Esophagus mucosa (tissue), 1 donor: Measurements from ENCODE around the gene PIGU. TPM values are rescaled to one million over a fixed set of nuclear protein-coding genes. Genes with fewer than 3 reads are reported as not detected.

Experiments
- ATAC-seq: fragments of 200-7000 bp; cut with Tn5 transposase; one replicate; pipeline ENCODE4 v1.9.1; 2020
- total RNA-seq: library from RNA; stranded (reverse); gene quantifications from one replicate; pipeline ENCODE4 v1.2.4, GENCODE V29; 2023
- donor health status: DM: yes; HTN: yes; CAD: no.

PIGU gene
- total RNA-seq, 1 donor from 2014 or later: 15.5 TPM

DNA sequence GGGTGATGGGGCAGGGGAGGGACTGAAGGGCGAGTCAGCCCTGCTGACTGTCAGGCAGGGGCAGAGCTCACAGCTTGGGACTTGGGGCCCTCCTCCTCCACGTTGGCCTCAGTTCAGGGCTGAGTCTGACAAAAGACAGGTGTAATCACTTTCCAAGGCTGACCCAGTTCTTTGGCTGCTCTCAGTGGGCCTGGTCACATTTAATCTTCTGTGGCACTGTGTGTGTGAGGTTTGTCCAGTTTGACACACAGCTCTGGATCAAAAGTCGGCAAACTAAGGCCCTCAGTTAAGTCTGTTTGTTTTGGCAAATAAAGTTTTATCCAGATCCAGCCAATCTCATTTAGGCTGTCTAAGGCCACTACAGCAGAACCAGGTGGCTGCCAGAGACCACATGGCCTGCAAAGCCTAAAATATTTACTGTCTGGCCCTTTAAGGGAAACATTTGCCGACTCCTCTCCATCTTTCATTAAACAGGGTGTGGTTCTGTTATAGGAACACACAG, 123.5 kb downstream of the PIGU start:
- peak; percentile 20 for ATAC-seq

DNA sequence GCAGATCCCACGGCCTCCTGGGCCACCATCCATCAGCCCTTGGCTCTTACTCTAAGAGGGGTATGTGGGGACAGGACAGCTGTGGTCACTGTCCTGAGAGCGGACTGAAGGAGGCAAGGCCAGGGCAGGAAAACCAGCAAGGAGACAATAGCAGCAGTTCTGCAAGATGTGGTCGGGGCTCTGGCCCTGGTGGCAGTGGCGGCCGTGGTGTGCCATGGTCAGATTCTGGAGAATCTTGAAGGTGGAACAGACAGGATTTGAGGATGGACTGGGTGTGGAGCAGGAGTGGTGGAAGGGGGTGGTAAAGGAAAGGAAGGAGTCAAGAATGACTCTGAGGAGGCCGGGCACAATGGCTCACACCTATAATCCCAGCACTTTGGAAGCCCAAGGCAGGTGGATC, 124.3 kb downstream of the PIGU start:
- ATAC-seq: no peak

DNA sequence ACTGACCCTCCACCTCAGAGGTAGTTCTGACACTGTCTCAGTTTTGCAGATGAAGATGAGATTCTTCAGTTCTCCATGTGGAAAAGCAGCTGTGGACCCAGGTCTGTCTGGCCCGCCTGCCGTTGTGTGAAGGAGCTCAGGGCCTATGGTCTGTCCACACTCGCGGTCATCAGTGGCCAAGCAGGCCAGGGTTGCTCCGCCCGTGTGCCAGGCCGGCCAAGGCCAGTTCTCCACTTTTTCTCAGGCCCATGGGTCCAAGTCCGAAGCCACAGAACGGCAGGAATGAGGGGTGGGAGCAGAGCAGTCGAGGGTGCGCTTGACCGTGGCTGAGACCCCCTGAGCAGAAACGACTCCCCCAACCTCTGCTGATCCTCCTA, 127.0 kb downstream of the PIGU start:
- ATAC-seq: no peak

DNA sequence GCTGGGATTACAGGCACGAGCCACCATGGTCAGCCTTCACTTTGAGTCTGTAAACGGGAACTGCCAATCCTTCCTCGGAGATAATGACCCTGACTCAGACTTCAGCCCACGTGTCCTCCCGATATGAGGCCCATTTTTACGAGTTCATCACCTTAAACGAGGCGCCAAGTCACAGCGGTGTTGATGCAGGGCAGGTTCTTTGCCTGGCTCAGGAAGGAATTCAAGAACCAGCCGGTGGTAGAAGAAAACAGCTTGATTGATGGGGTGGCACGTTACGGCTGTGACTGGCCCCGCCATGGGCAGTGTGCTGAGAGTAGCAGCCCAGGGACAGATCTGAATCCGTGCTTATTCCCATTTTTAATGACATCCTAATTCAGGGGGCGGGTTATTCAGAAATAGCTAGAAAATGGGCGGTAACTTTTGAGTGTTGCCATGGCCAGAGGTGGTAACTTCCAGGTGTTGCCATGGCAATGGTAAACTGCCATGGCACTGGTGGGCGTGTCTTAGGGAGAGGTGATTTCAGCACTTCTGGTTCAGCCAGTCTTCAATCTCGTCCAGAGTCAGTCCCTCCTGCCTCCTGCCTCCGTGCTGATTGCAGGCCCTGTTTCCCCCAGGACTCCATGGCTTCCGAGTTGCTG, 127.5 kb downstream of the PIGU start:
- ATAC-seq: peak; percentile 82

DNA sequence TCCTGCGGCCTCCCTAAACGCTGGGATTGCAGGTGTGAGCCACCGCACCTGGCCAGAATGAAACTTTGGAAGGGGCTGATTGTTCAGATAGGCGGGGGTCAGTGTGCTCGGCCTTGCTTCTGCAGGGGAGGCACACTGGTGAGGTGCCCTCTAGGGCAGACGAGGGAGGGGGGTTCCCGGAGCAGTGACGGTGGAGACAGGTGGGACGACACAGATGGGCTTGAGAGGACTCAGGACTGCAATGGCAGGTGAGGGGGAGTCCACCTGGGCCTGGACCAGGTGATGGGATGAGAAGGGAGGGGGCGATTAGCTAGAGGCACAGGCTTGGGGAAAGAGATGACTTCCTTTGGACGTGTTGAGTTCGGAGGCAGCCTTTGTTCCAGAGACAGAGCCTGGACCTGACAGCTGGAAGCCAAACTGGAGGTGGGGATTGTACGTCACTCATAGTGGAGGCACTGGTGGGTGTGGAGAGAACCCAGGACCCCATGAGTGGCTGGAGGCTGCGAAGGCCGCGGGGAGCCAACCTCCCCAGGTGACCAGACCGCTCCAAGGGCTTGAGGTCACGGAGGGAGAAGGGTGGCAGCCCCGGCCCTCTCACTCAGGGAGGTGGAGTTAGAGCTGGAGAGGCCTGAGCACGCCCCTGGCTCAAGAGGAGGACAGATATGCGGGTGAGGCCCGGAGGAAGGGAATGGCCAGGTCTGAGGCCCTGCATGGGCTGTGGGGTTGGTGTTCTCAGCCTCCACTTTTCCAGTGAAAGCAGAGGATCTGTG, 128.9 kb downstream of the PIGU start:
- no peak for ATAC-seq

DNA sequence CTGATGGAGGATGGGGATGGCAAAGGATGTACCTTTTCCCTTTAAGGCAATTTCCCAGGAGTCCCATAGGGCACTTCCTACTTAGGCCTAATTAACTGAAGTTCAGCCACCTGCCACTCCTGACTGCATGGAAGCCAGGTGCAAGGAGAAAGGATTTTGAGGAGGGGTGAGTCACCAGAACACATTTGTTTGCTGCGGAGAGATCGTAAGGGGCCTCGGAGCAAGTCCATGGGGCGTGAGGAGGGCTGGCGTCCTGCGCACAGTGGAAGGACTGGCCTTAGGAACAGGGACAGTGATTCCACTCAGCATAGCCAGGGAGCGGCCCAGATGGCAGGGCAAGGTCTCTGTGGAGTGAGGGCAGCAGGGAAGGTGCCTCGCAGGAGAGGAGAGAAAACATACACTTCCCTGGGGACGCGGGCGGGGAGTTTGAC, 130.1 kb downstream of the PIGU start:
- no peak for ATAC-seq

DNA sequence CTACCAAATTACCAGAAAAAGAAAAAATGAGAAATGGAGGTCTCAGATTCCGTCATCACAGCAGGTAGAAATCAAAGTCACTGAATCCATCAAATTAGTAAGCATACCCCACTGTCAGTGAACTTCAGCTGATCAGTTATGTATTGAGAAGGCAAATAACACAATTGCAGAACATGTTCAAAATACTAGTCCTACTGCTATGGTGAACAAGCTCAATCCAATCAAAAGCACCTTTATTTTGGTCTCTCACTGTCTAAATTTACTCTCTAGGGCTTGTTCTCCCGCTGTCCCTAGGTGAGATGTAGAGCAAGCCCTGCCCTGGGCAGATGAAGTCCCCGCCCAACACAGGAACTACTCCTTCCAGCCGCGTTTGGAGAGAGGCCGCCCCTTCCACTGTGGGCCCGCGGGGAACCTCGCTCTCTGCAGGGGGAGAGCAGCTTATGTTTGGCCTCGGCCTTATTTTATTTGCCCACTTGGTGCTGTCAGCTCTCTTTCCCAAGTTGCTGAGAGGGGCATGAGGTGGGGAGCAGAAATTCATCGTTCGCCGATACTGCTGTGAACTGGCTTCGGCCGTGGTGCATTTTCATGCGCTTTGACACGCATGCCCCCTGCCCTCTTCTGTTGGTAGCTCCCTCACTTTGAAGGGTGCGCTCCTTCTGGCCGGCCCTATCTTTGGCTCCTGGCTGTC, 132.6 kb downstream of the PIGU start:
- ATAC-seq: no peak

DNA sequence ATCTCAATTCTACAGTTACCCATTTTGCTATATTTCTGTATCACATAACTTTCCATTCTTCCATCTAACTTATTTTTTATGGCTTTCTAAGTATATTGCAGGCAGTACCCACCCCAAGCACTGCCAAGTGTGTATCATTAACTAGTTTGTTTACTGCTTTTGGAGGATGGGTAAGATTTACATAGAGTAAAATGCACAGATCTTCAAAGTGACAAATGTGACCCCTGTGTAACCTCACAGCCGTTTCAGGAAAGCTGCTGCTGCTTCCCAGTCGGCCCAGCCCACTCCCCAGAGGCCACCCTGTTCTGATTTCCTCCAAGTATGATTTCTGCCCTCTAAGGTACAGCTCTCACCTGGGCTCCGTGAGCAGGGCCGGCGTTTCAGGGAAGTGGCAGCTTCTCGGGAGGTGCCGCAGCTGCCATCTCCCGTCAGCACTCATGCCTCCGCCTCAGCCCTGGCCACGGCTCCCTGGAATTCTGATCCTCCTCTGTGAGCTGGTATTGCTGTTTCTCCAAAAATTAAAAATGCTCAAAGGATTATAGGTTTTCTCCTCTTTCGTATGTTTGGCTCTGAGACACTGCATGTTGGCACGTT, 133.3 kb downstream of the PIGU start:
- ATAC-seq: no peak

DNA sequence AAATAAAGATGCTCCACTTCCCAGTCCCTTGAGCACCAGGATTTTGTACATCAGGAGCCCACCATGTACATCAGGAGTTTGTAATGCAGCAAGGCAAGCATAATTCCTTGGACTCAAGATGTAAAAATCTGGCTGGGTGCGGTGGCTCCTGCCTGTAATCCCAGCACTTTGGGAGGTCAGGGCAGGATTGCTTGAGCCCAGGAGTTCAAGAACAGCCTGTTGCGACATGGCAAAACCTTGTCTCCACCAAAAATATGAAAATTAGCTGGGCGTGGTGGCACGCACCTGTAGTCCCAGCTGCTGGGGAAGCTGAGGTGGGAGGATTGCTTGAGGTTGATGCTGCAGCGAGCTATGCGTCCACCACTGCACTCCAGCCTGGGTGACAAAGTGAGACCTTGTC, 134.5 kb downstream of the PIGU start:
- no peak for ATAC-seq

DNA sequence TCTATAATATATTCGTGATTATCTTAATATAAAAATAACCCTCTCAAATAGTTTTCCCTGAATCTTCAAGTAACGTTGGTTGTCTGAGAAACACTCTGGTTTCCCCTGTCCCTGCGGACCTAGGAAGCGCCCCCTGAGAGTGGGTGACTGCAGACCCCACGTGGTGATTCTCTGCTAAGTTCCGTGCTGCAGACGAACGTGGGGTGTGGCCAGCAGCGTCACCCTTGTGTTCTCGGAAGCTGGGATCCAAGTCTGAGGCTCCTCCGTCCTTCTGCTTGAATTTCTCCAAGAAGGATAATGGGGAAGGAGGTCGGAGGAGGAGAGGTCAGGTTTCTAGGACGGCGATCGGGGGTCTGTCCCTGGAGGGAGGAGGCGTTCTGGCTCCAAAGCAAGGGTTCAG, 135.0 kb downstream of the PIGU start:
- no peak for ATAC-seq

DNA sequence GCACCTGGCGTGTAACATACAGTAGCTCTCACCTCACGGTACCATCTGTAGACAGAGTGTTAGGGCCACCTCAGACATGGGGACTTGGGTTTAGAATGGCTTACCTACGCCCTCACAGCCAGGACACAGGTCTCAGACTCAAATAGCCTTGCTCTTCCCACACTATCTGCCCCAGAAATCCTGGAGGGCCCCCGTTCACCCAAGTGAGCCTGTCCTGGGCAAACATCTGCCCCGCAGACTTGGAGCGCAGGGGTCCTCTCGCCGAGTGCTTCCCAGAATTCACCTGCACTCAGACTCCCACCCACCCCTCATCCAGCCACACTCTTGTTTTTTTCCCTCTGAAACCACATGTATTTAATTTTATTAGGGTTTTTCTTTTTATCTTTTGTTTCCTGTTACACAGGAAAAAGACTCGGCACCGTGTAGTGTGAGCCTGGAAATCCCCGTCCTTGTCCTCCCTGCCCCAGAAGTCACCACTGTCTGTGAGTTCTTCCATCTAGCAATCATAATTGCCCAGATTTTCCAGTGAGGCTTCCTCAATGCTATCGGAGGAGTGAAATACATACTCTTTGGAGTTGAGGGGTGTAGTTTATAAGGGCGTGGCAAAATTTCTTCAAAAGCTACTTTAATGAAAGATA, 135.5 kb downstream of the PIGU start:
- no peak for ATAC-seq

DNA sequence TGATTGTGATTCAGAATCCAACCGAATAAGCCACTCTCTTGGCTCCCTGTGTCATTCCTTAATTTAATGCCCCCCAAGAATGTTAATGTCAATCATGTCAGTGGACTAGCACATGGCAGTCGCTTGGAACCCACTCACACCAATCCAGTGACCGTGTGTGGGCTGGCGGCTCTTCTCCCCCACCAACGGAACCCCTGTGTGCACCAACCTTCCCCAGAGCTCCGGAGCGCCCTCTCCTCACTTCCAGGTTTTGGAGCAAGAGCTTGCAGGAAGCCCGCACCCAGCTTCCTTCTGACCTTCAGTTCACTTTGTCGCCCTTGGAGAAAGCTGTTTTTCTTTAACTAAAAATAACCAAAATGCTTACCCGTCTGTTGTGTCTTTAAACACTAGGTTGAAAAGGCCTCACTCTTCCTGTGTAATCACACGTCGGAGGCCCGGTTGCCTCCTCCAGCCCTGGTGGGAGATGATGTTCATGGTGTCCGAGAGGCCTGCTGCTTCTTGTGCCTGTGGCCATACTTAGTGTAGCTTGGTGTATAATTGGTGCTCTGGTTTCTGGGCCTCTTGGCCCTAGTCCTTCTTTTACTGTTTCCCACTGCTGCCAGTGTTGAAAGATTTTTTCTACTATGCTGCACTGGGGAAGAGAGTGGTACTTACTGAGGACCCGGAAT, 136.2 kb downstream of the PIGU start:
- ATAC-seq: no peak

DNA sequence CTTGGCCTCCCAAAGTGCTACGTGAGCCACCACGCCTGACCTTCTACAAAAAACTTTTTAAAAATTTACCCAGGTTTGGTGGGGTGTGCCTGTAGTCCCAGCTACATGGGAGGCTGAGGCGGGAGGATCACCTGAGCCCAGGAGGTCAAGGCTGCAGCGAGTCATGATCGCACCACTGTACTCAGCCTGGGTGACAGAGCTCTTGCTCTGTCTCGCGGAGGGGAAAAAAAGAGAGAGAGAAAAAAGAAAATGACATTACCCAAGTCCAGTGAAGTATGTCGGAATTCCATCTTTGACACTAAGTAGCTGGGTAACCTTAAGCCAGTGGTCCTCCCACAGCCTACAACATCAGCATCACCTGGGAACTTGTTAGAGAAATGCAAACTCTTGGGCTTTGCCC, 137.1 kb downstream of the PIGU start:
- ATAC-seq: no peak

DNA sequence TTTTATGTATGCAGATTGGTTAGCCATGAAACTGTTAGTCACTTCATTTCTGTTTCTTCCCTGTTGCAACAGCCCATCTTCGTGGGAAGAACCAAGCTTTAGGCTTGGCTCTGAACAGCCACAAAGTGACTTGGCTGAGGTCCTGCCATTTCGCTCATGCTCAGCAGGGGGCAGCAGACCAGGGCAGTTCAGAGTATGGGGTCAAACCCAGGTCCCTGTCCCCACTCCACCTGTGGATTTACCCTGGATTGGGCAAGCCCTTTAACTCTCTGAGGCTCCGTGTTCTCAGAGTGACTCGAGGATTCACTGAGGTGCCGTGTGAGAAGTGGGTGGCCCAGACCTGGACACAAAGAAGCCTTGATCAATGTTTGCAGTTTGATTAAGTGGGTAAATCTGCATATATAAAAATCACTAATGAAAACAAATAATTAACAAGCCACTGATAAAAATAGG, 138.2 kb downstream of the PIGU start:
- peak; percentile 70 for ATAC-seq

DNA sequence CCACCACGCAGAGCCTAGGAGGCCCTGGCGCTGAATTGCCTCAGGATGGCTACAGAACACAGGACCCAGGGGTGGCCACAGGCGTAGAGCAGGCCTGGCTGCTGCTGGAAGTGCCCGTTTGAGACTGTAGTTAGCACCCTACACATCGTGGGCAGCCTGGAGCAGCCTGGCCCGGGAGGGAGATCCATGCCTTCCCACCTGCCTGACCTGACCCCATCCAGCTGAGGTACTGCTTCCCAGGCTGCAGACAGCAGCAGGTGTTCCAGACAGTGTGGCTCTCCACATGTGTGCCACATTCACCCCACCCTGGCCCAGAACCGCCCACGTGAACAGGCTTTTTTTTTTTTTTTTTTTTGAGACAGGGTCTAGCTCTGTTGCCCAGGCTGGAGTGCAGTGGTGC, 139.2 kb downstream of the PIGU start:
- ATAC-seq: peak; percentile 13

DNA sequence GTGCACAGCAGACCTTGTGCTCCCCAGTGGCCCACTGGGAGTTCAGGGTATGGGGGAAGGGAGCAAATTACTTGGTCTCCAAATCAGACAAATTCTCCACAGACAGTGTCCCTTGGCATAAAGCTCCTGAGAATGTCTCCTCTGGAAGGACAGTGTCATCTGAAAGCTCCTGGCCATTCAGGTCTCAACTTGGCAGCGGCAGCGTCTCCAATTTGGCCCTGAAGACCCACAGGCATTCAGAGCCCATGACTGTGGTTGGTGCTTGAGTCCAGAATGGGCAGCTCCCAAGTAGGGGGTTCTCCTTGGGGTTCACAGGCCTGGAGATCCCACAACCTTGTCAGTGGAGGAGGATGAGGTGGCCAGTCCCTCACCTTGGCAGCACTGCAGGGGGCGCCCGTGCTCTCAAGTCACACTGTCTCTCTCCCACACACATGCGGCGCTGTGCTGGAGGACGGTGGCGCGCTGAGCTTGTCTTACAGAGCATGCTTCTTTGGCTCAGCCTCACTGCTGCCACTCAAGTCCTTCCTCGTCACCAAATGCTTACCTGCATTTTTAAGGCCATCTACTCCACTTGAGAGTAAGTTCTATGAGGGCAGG, 140.0 kb downstream of the PIGU start:
- peak; percentile 39 for ATAC-seq

DNA sequence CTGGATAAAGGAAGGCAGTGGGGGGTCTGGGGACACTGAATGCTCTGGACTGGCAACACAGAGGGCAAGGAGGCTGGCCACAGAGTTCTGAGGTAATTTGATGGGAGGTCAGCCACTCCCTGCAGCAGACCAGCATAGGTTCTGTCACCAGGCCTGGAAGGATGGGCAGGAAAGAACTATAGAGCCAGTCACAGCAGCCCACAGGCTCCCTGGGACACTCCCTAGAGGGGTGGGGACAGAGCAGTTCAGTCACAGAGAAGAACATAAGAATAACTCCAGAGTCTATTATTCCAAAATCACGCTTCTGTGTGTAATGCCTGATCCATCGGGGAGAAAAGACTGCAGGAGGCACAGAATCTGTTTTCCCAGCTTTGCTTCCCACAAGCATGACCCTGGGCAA, 141.0 kb downstream of the PIGU start:
- ATAC-seq: no peak

DNA sequence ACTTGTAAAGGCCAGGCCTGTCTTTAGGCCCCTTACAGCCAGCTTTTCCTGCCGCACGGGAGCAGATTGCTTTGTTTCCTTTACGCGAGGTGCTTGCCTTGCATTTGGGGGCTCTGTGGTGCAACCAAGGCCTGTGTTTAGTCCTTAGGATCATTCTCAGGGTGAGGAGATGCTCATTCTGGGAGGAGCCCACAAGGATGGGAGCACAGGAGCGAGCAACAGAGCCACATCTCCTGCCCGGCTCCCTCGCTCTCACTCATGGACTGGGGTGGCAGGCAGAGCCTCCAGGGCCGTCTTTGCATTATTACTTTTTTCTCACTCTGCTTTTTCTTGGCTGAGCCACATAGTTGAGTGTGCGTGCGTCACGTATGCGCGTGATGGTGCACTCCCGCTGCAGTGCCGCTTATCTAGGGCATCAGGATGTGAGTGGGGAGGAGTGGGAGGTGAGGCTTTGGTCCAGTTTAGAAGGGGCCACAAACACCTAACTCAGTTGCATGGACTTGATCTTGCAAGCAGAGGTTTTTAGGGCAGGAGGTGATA, 141.5 kb downstream of the PIGU start:
- no peak for ATAC-seq

DNA sequence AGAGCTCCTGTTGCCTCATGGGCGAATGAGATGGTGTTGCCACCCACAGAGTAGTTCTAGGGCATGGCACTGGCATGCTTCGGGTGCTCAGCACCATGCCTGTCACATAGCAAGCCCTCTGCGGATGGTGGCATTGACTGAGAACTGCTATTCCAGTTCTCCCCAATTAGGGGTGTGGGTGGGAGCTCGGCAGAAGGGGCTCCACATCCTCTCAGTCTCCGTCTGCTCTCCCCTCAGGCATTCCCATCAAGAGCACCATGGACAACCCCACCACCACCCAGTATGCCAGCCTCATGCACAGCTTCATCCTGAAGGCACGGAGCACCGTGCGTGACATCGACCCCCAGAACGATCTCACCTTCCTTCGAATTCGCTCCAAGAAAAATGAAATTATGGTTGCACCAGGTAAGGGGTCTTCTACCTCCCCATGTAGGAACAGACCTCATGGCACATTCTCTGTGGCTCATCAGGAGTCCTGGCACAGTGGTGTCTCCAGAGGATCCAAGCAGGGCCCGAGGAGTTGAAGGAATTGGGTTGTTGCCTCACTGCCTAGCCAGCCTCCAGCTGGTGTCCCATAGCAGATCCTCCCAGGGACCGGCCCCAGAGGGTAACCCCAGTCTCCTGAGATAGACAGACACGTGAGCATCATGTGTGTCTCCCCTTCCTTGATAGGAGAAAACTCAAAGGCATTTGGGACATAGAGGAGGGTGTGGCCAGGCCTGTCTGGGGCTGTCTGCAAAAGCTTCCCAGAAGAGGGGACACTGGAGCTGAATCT, 142.3 kb downstream of the PIGU start:
- no peak for ATAC-seq

DNA sequence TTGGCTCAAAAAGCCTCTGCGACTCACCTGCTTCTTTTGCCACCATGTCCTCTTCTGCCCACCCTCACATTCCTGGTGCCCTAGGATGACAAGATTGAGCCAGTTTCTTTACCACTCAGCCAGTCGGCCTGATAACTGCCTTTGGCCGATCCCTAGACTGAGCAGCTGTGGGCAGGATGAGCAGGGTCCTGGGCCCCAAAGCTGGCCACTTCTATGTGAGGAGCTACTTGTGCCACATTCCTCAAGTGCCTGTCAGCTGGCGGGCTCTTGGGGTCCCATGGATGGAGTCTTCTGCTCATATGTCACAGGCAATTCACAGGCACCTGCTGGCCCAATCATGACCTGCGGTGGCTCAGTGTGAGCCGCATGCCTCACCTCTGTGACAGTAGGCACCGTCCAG, 144.1 kb downstream of the PIGU start:
- no peak for ATAC-seq

DNA sequence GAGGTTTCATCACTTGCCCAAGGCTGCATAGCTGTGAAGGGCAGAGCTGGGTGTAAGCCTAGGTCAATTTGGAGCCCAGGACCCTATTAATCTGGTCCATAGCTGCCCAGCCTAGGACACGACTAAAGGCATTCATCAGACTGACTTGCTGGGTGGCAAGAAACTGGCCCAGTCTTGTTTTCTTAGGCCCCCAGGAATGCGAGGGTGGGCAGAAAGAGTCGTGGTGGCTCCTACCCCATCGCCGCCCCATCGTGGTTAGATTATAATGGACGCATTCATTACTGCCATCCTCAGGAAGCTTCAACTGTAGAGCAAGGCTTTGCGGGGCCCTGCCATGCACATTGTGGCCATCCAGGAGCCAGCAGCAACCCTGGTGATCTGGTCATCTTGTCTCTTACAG, 144.6 kb downstream of the PIGU start:
- no peak for ATAC-seq
